Stimulated activated CD4-positive, alpha-beta T cell treated with anti-CD3 and anti-CD28 coated beads, Interleukin-1b, Interleukin-23, amount 100 ng/mL, for 4 hours (primary cell): Measurements from ENCODE around the gene CLDN4.
"Not testable (repeated sequence)": the region's sequence is repeated elsewhere in the genome, so short reads cannot be mapped to it uniquely, and the experiment has no call there.

Experiments used
- DNase-seq, 2 donors: peaks; one replicate each; pipeline ENCODE4 v3.0.0-alpha.2; 2020; ENCODE audit warnings: low read depth in 2 of 2

CLDN4 gene

GRCh38 chr7:73823873-73824592 is 6.8 kb upstream of the CLDN4 start:
- no peak for DNase-seq

- DNase-seq, result no peak
These were observed 5.8 kb upstream of the CLDN4 start for GRCh38 chr7:73824986-73825385.

- no peak for DNase-seq
These were observed 3.2 kb upstream of the CLDN4 start for GRCh38 chr7:73827567-73828106.

GRCh38 chr7:73828107-73828803 is 2.5 kb upstream of the CLDN4 start:
- no peak for DNase-seq

GRCh38 chr7:73828972-73829371 is 1.8 kb upstream of the CLDN4 start:
- no peak for DNase-seq

GRCh38 chr7:73829505-73829904 is 1.3 kb upstream of the CLDN4 start:
- no peak for DNase-seq

GRCh38 chr7:73829921-73830680 is 695 bp upstream of the CLDN4 start:
- no peak for DNase-seq

GRCh38 chr7:73831584-73831833 is 713 bp downstream of the CLDN4 start:
- DNase-seq, result no peak

GRCh38 chr7:73831834-73832651 is 1.2 kb downstream of the CLDN4 start:
- no peak for DNase-seq

- no peak for DNase-seq
These were observed 2.0 kb downstream of the CLDN4 start for GRCh38 chr7:73832806-73833205.

GRCh38 chr7:73833251-73833919 is 2.6 kb downstream of the CLDN4 start:
- DNase-seq, result no peak

GRCh38 chr7:73834626-73835191 is 3.9 kb downstream of the CLDN4 start:
- DNase-seq, result no peak

GRCh38 chr7:73837167-73837566 is 6.4 kb downstream of the CLDN4 start:
- not testable (repeated sequence) for DNase-seq

GRCh38 chr7:73838642-73839041 is 7.8 kb downstream of the CLDN4 start:
- DNase-seq, result no peak

- DNase-seq, result no peak
These were observed 8.5 kb downstream of the CLDN4 start for GRCh38 chr7:73839290-73839689.

GRCh38 chr7:73839743-73840714 is 9.2 kb downstream of the CLDN4 start:
- DNase-seq, result no peak

GRCh38 chr7:73840715-73841379 is 10.1 kb downstream of the CLDN4 start:
- no peak for DNase-seq

- DNase-seq, result no peak
These were observed 10.9 kb downstream of the CLDN4 start for GRCh38 chr7:73841689-73842066.
